HG02763 (cell line): ENCODE results near the gene ZCCHC8.
"Not testable (repeated sequence)": the region's sequence is repeated elsewhere in the genome, so short reads cannot be mapped to it uniquely, and the experiment has no call there.

Source experiments
- ATAC-seq: cut with Tn5 transposase; IDR thresholded peaks from one replicate; pipeline ENCODE4 v1.9.1; 2021; ENCODE audit warnings: mild to moderate bottlenecking, moderate library complexity; ENCODE audit not compliant: unreplicated experiment

The ZCCHC8 gene

GRCh38 chr12:122473543-122474323, 27.0 kb downstream of the ZCCHC8 start:
- ATAC-seq: no peak

DNA sequence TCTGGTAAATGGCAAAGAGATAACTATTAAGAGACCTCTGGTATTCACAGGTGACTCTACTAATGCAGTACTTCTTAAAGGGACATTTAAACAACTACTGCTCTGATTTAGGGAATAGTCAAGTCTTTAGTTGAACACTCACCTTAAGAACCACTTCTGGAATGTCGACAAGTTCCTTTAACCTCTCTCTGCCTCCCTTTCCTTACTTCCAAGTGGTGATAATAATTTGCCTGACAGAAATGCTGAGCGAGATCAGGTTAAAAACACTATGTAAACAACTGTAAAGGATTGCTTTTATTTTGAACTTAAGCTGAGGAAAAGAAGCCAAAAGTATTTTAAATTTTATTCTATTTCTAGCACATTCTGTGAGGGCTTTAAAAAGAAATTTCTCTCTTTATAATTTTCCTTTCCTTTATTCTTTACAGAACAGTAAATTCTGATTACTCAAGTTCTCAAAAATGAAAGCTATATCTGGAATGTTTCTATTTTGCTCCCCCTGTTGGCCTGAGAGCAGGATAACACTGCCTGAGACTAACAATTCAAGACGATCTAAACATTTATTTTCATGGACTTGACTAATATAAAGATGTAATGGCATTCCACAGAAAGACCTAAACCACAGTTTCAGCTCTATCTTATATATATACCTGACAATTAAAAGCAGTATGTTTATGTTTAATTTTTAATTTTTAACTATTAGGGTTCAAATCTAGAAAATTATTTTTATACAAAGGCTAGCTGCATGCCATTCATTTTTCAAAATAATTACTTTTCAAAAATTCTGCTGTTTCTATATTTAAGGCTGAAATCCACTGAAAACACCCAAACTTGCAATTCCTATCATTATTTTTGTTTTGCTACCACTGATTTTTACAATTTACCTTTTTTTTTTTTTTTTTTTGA, 29.2 kb downstream of the ZCCHC8 start:
- ATAC-seq: no peak

- not testable (repeated sequence) for ATAC-seq
Measured at GRCh38 chr12:122470576-122470975, 30.2 kb downstream of the ZCCHC8 start.

DNA sequence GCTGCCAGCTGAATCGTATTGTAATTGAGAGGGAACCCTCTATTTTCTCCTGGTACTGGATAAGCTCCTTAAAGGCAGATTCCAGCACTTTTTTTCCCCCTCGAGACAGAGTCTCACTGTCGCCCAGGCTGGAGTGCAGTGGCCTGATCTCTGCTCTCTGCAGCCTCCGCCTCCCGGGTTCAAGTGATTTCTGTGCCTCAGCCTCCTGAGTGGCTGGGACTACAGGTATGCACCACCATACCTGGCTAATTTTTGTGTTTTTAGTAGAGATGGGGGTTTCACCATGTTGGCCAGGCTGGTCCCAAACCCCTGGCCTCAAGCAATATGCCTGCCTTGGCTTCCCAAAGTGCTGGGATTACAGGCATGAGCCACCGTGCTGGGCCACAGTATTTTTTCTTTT, 30.9 kb downstream of the ZCCHC8 start:
- not testable (repeated sequence) for ATAC-seq

- no peak for ATAC-seq
Measured at GRCh38 chr12:122467983-122468382, 32.7 kb downstream of the ZCCHC8 start.

DNA sequence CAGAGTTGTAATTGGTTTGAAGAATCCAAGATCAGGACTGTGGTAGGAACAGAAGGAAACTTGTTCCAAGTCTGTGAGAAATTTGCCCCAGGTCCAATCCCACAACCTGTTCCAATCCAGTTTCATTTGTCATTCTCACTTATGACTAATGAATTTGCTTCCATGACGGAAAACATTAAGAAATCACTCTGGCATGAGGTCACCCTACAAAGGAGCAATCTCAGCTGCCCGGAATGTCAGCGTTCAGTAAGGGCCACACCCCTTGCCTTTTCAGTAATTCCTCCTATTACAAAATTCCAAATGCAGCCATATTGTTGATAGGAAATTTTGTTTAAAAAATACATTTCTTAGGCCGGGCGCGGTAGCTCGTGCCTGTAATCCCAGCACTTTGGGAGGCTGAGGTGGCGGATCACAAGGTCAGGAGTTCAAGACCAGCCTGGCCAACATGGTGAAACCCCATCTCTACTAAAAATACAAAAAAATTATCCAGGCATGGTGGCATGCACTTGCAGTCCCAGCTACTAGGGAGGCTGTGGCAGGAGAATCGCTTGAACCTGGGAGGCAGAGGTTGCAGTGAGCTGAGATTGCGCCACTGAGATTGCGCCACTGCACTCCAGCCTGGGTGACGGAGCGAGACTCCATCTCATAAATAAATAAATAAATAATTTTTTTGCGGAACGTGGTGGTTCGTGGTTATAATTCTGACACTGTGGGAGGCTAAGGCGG, 36.3 kb downstream of the ZCCHC8 start:
- ATAC-seq: not testable (repeated sequence)

DNA sequence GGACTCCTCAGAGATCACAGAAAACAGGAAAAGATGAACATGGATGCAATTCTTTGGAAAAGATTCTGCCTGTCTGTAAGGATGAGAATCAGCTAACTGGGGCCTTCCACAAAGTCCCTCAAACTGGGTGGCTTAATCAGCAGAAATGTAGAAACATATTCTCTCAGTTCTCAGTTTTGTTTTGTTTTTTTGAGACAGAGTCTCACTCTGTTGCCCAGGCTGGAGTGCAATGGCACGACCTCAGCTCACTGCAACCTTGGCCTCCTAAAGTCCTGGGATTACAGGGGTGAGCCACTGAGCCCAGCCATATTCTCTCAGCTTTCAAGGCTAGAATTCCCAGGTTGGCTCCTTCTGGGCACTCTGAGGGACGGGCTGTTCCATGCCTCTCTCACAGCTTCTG, 40.1 kb downstream of the ZCCHC8 start:
- no peak for ATAC-seq

GRCh38 chr12:122460061-122460460, 40.7 kb downstream of the ZCCHC8 start:
- ATAC-seq: no peak

- ATAC-seq: no peak
Measured at GRCh38 chr12:122459211-122459610, 41.5 kb downstream of the ZCCHC8 start.

DNA sequence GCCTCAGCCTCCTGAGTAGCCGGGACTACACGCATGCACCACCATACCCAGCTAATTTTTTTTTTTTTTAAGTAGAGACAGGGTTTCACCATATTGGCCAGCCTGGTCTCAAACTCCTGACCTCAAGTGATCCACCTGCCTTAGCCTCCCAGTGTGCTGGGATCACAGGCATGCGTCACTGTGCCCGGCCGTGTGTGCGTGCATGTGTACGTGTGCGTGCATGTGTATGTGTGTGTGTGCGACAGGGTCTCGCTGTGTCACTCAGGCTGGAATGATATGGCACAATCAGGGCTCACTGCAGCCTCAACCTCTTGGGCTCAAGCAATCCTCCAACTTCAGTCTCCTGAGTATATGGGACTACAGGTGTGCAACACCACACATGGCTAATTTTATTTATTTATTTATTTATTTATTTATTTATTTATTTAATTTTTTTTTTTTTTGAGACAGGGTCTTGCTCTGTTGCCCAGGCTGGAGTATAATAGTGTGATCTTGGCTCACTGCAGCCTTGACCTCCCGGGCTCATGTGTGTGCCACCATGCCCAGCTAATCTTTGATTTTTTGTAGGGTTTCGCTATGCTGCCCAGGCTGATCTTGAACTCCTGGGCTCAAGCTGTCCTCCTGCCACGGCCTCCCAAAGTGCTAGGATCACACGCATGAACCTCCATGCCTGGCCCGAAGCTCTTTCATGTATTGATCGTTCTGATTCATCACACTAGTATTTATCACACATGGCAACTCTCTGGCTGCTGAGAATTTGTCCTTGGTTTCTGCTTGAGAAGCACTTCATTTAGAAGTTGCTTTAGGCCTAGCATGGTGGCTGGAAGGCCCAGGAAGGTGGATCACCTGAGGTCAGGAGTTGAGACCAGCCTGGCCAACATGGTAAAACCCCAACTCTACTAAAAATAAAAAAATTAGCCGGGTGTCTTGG, 42.4 kb downstream of the ZCCHC8 start:
- ATAC-seq: no peak

- ATAC-seq: no peak
Measured at GRCh38 chr12:122457627-122458026, 43.1 kb downstream of the ZCCHC8 start.

- no peak for ATAC-seq
Measured at GRCh38 chr12:122454739-122455138, 46.0 kb downstream of the ZCCHC8 start.

- ATAC-seq: no peak
Measured at GRCh38 chr12:122454250-122454721, 46.4 kb downstream of the ZCCHC8 start.

DNA sequence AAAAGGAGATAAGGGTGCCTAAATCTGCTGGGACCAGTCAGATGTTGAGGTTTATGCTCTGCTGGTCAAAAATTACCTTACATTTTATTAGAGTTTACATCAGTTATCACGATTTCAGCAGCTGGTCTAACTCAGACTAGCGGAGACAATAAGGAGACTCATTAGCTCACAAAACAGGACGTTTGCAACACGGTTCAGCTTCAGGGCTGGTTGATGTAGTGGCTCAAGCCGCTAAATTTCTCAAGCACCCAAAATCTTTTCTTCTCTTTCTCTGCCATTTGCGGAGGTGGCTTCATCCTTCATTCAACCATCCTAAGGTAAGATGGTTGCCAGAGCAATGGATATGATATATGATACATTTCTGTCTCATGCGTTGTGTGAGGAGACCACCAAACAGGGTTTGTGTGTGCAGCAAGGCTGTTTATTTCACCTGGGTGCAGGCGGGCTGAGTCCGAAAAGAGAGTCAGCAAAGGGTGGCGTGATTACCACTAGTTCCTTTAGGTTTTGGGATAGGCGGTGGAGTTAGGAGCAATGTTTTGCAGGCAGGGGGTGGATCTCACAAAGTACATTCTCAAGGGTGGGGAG, 47.9 kb downstream of the ZCCHC8 start:
- ATAC-seq: no peak

- ATAC-seq: no peak
Measured at GRCh38 chr12:122449317-122449716, 51.4 kb downstream of the ZCCHC8 start.

GRCh38 chr12:122447825-122448224, 52.9 kb downstream of the ZCCHC8 start:
- ATAC-seq: not testable (repeated sequence)

GRCh38 chr12:122446390-122446789, 54.3 kb downstream of the ZCCHC8 start:
- ATAC-seq: not testable (repeated sequence)

DNA sequence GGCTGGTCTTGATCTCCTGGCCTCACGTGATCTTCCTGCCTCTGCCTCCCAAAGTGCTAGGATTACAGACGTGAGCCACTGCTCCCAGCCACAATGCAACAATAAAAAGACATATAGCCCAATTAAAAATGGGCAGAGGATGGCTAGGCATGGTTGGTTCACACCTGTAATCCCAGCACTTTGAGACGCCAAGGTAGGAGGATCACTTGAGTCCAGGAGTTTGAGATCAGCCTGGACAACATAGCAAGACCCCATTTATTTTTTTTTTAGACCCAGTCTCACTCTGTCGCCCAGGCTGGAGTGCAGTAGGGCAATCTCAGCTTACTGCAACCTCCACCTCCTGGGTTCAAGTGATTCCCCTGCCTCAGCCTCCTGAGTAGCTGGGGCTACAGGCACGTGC, 56.7 kb downstream of the ZCCHC8 start:
- not testable (repeated sequence) for ATAC-seq

- ATAC-seq: not testable (repeated sequence)
Measured at GRCh38 chr12:122438822-122439221, 61.9 kb downstream of the ZCCHC8 start.
